ENCODE results near the gene SDF4. TPM values are rescaled to one million over a fixed set of nuclear protein-coding genes. Genes with fewer than 3 reads are reported as not detected.
"Not testable (repeated sequence)": the region's sequence is repeated elsewhere in the genome, so short reads cannot be mapped to it uniquely, and the experiment has no call there.

SDF4 gene
- total RNA-seq, 6 donors from 2014 or later = 79.0 to 172 (median 148) TPM

DNA sequence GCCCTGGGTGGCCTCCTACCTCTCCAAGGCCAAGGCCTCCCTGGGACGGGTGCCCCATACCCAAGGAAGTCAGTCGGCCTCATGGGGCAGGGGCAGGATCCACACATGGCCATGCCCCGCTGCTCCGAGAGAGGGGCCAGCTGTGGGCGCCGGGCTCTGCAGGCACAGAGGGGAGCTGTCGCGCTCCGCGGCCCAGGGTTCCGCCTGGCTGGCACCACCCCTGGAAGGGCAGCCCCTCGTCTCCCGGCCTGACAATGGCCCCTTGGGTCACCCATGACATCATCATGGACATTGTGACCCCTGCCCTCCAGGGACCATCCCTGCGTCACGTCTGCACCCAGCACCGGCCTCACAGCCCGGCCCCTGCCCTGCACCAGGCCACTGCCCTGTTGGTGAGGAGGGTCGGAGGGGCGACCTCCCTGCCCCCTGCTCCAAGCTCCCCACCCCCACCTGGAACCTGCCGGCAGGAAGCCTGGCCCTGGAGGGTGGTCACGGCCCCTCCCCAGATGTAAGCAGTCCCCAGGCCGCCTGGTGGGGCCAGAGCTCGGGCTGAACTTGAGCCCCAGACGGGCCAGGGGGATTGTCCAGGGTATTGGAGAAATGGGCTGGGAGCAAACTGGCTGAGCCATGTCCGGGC is 52.3 kb downstream of the SDF4 start:
- Histone ChIP-seq H3K27ac (no peak overlapping the region), H3K27me3 (no peaks in the 10 kb centered on the region), H3K9me3 (no peaks in the 10 kb centered on the region), H3K4me3 (no peak overlapping the region), H3K36me3 (no peaks in the 10 kb centered on the region), H3K4me1 (peaks cover 0 to 17% (median 5%) of the 10 kb centered on the region in 4 donors)
- ATAC-seq (ENCODE audit: low FRiP score in 2 of 2) = no peak
- TF ChIP-seq POLR2AphosphoS5 (IDR thresholded peaks at IDR 0.05) = no peak
- no peak for TF ChIP-seq POLR2A (IDR thresholded peaks at IDR 0.05)
- TF ChIP-seq CTCF (IDR thresholded peaks at IDR 0.05) = no peak
- TF ChIP-seq EP300 (IDR thresholded peaks at IDR 0.05) = no peak
- WGBS, 2 donors = 89 to 90% methylated on average over 4 to 25 of the region's 25 CpGs
- peak in 1 of 2 donors; percentile 79 for DNase-seq

DNA sequence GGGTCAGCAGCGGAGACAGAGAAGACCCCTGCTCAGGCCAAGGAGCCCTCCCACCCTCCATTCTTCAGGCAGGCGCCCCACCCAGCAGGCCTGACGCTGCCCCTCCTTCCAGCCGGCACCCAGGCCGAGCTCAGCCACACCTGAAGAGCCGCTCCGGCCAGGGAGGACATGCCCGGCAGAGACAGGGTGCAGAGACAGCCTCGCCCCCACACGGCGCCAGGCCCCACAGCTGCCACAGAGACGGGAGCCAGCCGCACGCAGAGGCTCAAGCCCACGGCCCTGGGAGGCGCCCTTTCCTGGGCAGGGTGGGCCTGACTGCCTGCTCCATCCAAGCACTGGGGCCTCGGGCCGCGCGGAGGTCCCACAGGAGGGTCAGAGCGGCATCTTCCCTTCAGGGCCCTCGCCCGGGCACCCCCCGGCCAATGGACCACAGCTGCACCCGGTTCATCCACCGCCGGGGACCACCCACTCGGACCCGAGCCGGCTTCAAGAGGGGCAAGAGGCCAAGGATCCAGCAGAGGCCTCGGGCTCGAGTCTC is 52.9 kb downstream of the SDF4 start:
- ATAC-seq (ENCODE audit: low FRiP score in 2 of 2) = no peak
- peaks cover 0 to under 1% (median 0%) of the 10 kb centered on the region in 4 donors for H3K27me3 ChIP-seq
- DNase-seq = peak in 1 of 2 donors; percentile 84
- H3K9me3 ChIP-seq = no peaks in the 10 kb centered on the region
- H3K36me3 ChIP-seq = no peaks in the 10 kb centered on the region
- 93 to 100% methylated on average over 5 to 24 of the region's 32 CpGs for WGBS, 2 donors
- H3K4me3 ChIP-seq = no peak overlapping the region
- TF ChIP-seq POLR2AphosphoS5 (IDR thresholded peaks at IDR 0.05) (no peak), EP300 (IDR thresholded peaks at IDR 0.05) (no peak), POLR2A (IDR thresholded peaks at IDR 0.05) (no peak), CTCF (IDR thresholded peaks at IDR 0.05) (no peak)
- H3K27ac ChIP-seq = no peak overlapping the region
- H3K4me1 ChIP-seq = peaks cover 0 to 19% (median 5%) of the 10 kb centered on the region in 4 donors

- Histone ChIP-seq H3K27me3 (peaks cover 0 to 3% (median 0%) of the 10 kb centered on the region in 4 donors), H3K36me3 (no peaks in the 10 kb centered on the region), H3K27ac (no peak overlapping the region), H3K4me3 (no peak overlapping the region), H3K9me3 (no peaks in the 10 kb centered on the region), H3K4me1 (peaks cover 0 to 15% (median 7%) of the 10 kb centered on the region in 4 donors)
- 86 to 89% methylated on average over 12 to 21 of the region's 21 CpGs for WGBS, 2 donors
- peak in 1 of 2 donors; percentile 42 for DNase-seq
- no peak for ATAC-seq (ENCODE audit: low FRiP score in 2 of 2)
- TF ChIP-seq POLR2AphosphoS5 (IDR thresholded peaks at IDR 0.05) = no peak
- TF ChIP-seq EP300 (IDR thresholded peaks at IDR 0.05) = no peak
- no peak for TF ChIP-seq POLR2A (IDR thresholded peaks at IDR 0.05)
- no peak for TF ChIP-seq CTCF (IDR thresholded peaks at IDR 0.05)
Observed at GRCh38 chr1:1177452-1178206, 54.2 kb downstream of the SDF4 start.

DNA sequence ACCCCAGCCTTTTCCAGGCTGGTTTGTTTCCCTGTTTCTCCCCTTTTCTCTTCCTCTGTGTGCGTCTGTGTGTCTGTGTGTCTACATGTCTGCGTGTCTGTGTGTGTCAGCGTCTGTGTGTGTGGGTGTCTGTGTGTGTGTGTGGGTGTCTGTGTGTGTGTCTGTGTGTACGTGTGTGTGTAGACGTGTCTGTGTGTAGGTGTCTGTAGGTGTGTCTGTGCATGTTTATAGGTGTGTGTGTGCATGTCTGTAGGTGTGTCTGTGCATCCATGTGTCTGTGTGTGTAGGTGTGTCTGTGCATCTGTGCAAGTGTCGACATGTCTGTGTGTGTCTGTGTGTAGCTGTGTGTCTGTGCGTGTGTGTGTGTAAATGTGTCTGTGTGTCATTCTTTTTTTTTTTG is 54.9 kb downstream of the SDF4 start:
- Histone ChIP-seq H3K27ac (no peak overlapping the region), H3K4me1 (peaks cover 0 to 9% (median 7%) of the 10 kb centered on the region in 4 donors), H3K9me3 (no peaks in the 10 kb centered on the region), H3K27me3 (peaks cover 0 to 3% (median 0%) of the 10 kb centered on the region in 4 donors), H3K4me3 (no peak overlapping the region), H3K36me3 (no peaks in the 10 kb centered on the region)
- TF ChIP-seq CTCF (IDR thresholded peaks at IDR 0.05) = no peak
- TF ChIP-seq POLR2AphosphoS5 (IDR thresholded peaks at IDR 0.05) = no peak
- no peak for TF ChIP-seq POLR2A (IDR thresholded peaks at IDR 0.05)
- TF ChIP-seq EP300 (IDR thresholded peaks at IDR 0.05) = no peak
- DNase-seq = no peak
- ATAC-seq (ENCODE audit: low FRiP score in 2 of 2) = no peak
- 76 to 86% methylated on average over 6 to 7 of the region's 7 CpGs for WGBS, 2 donors

DNA sequence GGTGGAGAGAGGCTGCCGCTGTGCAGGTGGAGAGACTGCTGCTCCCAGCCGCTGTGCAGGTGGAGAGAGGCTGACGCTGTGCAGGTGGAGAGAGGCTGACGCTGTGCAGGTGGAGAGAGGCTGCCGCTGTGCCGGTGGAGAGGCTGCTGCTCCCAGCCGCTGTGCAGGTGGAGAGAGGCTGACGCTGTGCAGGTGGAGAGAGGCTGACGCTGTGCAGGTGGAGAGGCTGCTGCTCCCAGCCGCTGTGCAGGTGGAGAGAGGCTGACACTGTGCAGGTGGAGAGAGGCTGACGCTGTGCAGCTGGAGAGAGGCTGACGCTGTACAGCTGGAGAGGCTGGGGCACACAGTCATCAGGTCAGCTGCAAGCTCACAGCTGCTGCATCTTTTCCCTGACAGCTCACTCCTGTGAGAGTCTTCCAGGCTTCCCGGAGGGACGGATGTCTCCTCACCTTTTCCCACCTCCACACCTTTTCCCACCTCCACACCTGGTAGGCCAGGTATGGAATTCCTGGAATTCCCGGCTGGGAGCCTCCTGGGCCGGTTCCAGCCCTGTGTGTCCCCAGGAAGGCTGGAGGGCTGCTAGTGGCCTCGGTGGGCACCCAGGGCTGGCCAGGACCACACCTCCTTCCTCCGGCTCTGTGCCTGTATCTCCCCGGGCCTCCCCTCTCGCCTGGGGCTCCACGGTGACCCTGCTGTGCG is 55.6 kb downstream of the SDF4 start:
- H3K9me3 ChIP-seq; ATAC-seq (ENCODE audit: low FRiP score in 2 of 2); H3K27me3 ChIP-seq; H3K36me3 ChIP-seq; H3K27ac ChIP-seq; H3K4me3 ChIP-seq; H3K4me1 ChIP-seq: not testable (repeated sequence)
- DNase-seq = peak in 1 of 2 donors; percentile 59
- 52% methylated on average over 20 of the region's 22 CpGs for WGBS, 2 donors

Data from upper lobe of left lung (tissue), 6 donors.